ENCODE results near the gene CYTH3. TPM values are rescaled to one million over a fixed set of nuclear protein-coding genes. Genes with fewer than 3 reads are reported as not detected.

Gene CYTH3
- 1 to 10 TPM; 1.4 to 1.5 TPM for total RNA-seq

GRCh38 chr7:6272481-6273323, at the start of gene CYTH3:
CYTH3 (minus strand) TSS chr7:6272624; CDS start chr7:6272507, 117 bp downstream.

Other genes with a start within 250 kb of the CYTH3 start
- not detected for gene ANKRD61, start 241.2 kb downstream of the CYTH3 start, total RNA-seq
- 100 to 1,000 TPM; 109 to 110 TPM for gene EIF2AK1, start 213.4 kb downstream of the CYTH3 start, total RNA-seq
- 10 to 100 TPM; 14.2 to 14.4 TPM for gene USP42, start 167.7 kb downstream of the CYTH3 start, total RNA-seq
- 10 to 100 TPM; 10.6 to 11.9 TPM for gene FAM220A, start 76.3 kb upstream of the CYTH3 start, total RNA-seq
- 100 to 1,000 TPM; 136 to 142 TPM for gene RAC1, start 101.9 kb upstream of the CYTH3 start, total RNA-seq
- gene DAGLB, start 175.3 kb upstream of the CYTH3 start, total RNA-seq = 10 to 100 TPM; 22.6 to 24.6 TPM
- gene KDELR2, start 211.5 kb upstream of the CYTH3 start, total RNA-seq = 10 to 100 TPM; 49.3 to 52.0 TPM

All from activated naive CD4-positive, alpha-beta T cell treated with anti-CD3 and anti-CD28 coated beads, Interleukin-2, amount 10 ng/mL, durations not matched to agents 5 hours and 36 hours (primary cell).